Activated CD8-positive, alpha-beta memory T cell treated with anti-CD3 and anti-CD28 coated beads for 48 hours (primary cell): ENCODE data around the gene ADCY5.

Experiments used
- DNase-seq, 3 experiments: peaks; one replicate each; pipeline ENCODE4 v3.0.0-alpha.2; 2020; ENCODE audit warnings: low read depth in 2 of 3, low spot score in 2 of 3

Gene ADCY5

DNA sequence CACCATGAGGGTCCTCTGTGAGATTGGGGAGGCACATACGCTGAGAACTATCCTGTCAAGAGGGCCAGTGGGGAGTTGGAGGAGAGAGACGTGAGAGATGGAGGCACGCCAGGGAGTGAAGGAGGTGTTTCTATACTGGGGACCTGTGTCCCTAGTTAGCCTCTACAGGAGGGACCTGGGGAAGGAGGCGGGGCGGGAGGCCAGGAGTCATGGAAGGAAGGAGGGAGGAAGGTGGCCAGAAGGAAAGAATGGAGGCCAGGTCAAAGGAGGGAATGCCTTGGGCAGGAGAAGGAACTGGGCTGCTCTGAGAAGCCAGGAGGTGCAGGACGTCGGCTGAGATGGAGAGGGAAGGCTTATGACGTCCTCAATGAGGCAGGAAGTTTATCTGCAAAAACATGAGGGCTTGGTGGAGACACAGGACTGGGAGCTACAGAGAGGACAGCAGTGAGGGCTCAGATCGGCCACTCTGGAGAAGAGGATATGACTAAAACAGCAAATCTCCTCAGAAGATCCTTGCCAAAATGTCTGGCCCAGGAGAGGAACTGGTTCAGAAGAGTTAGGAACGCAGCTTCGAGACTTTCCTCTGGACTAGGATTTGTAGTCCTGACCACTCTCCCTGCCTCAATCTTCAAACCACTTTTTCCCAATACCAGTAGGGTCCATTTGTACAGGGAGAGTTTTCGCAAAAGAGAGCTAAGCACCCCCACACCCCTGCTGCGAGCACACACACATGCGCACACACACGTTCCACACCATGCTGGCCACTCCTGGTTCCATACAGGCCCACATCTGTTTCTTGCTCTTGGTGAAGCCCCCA is 59.9 kb downstream of the ADCY5 start:
- DNase-seq: no peak

DNA sequence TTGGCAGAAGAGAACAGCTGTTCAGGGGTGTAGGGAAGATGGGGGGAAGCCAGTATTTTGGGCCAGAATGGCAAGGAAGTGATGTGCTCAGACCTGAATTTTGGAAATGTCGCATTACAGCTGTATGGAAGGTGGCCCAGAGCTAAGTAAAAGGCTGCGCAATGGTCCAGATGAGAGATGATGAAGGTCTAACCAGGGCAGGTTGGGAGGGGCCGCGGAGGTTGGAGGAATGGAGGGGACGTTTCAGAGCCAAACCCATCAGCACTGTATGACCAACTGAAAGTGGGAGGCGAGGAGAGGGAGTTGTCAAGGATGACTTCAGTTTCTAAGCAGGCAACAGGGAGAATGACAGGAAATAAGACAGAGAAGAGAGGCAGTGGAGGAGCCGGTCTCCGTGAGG is 60.8 kb downstream of the ADCY5 start:
- DNase-seq: no peak

DNA sequence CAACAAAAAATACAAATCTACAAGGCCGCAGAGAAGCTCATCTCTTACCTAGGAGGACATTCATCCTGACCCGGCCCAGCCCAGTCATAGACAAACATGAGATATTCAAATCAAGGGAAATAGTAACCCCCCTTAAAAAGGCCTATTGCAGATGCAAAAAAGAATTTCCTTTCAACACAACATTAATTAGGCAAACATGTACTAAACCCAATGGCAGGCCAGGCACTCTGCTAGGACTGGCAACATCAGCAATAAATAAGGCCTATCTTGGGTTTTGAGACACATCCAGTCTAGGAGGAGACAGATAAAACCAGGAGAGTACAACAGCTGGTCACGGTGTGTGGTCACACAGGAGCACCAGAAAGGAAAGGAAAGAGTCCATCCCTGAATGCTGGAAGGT is 61.4 kb downstream of the ADCY5 start:
- no peak for DNase-seq

DNA sequence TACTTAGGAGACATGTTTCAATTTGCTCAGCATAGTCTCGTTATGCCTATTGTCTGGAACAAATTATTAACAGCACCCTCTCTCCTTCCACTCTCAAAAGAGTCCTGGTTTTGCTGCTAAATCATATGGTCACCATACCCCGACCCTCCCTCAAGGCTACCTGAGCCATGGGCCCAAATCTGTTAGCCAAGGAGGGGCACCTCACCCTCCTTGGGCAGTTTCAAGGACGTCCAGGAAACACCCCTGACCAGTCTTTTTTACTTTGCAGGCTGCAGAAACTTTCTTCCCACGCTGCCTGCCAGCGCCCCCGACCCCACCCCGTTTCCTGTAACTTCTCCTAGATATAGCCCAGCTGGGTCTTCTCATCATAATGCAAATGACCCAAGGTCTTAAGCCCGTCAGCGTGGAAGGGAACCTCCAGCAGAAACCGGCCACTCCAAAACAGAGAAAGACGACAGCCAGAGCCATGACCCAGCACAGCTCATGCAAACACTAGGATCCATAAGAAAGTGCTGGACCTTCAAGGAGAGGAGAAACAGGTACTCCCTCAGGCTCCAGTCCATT is 62.3 kb downstream of the ADCY5 start:
- no peak for DNase-seq

DNA sequence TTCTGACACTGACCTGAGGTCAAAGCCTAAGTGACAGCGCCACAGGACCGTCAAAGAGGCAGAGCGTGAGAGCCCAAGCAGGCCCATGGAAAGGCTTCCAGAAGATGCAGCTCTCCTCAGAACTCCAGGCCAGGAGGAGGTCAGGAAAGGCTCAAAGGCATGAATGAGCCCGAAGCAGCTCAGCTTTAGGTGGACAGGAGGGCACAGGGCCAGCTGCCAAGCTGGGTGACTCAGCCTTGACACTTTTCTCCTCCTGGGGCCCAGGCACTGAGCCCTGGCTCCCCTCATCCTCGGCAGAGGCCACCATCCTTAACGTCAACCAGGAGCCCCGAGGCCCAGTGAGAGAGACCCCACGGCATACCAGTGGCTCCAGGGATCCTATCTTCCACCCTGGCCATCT is 62.9 kb downstream of the ADCY5 start:
- DNase-seq: no peak

DNA sequence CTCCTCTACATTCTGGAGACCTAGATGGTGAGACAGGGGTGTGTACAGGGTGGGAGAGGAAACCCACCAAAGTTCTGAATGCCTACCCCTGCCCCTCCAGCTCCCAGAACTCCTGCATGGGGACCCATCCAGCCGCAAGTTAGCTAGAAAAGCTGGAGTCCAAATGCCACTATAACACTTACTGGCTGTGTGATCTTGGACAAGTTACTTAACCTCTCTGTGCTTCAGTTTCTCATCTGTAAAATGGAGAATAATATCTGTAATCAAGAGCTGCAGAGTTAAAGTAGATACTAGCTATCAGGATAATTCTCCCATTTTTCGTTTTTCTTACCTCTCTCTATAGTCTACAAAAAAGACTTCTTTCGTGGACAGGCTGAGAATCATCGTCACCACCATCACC is 63.4 kb downstream of the ADCY5 start:
- DNase-seq: no peak

DNA sequence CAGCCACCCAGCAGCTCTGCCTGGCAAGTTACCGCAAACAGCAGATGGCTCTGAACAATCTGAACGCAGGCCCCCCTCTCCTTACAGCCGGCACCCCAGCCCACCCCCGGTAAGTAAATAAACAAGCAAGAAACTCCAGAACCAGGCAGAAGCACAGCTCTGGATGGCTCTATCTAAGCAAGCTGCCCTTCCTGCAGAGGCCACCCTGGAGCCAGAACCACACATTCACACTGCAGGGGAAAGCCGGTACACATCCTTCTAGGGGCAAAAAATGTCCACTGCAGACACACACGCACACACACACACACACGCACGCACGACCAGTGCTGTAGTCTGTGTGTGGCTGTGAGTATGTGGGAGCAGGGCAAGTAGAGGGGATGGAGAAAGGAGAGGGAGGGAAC is 63.9 kb downstream of the ADCY5 start:
- DNase-seq: no peak

DNA sequence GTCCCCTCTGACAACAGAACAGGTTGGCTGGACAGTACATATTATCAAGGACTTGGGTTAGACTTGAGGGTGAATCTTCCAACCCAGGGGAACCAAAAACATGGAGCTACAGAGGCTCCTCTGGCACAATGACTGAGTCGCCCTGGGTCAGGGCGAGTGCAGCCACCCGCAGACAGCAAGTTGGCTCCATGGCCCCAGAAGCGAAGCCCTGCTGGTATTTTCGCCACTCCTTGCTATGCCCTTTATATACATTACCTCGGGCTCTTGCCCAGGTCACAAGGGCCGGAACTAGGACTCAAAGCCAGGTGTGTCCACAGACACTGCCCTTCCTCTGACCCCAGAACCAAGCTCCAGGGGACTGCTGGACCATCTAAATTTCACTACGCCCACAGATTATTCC is 64.6 kb downstream of the ADCY5 start:
- no peak for DNase-seq

DNA sequence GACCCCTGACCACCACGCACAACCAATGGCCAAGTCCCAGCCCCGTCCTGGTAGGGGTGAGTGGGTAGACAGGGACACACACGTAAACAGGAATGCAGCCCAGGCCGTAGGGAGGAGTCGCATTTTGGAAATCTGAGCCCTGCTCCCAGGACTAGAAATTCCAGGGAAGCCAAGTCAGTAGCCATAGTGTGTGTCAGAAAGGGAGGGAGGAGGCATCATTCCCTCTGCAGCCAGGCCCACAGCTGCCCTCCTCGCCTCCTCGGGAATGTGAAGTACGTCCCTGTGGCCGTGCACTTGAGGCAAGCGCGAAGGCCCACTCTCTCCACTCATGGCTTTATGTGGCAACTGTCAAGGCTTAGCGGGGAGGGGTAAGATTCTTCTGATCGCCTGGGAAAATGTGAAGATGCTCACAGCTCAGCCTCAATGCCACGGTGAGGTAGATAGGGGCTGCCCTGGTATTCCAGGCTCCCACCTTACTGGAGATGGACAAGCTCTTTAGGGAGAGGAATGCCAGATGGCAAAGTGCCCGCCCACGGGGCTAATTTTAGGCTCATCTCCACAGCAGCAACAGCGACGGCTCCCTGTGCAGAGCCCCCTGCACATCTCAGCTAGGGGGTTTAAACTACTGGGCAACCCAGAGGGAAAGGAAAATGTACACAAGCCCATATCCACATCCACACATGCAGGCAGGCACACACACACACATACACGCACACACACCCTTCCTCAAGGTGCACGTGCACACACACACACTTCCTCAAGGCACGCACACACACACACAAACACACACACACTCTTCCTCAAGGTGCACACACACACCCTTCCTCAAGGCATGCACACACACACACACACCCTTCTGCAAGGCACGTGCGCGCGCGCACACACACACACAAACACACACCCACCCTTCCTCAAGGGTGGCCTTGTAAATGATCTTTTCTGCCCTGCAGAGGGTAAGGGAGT is 65.5 kb downstream of the ADCY5 start:
- no peak for DNase-seq

DNA sequence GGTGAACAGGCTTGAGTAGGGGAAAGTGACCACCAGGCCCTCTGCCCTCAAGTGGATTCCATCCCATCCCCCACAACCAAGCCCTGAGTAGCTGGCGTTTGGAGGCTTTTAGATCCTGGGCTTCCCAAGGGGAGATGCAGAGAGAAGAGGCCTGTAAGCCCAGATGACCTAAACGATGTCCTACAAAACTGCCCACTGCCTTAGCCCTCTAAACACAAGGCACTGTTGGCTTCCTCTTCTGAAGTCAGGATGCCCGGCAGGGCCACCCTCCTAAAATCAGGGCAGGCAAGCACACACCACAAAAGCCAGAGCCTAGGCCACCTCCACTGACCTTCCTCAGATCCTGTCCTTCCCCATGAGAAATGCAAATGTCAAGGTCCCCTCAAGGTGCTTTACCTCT is 68.6 kb downstream of the ADCY5 start:
- DNase-seq: no peak

DNA sequence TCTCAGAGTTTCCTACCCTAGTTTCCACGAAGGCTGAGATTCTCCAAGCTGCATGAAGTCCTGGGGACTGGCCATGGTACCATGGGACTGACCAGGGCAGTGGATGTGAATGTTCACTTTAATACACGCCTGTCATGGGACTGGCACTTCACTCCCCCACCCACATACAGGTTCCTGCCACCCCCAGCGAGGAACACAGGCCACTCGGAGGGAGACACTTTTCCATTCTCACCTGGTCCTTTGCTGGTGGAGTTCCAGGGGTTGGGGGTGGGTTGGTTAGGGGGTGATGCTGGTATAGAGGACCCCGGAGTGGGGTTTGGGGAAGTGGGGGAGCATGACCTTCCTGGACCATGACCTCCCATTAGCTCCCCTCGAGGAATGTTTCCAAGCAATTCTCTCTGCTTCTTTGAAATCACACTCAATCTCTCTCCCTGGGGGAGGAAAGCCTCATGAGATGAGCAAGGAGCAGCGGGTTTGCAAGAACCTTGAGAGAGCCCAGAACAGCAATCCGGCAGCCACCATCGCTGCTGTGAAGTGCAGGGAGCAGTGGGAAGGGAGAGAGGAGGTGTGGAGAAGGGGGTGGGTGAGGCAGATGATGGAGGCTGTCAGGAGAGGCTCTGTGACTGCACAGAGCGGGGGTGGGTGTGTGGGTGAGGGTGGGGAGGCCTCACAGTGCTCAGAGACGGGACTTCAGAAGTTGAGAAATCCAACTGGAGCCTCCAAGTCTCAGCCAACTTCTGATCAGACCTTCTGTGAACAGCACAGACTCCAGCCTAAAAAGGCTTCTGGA is 69.7 kb downstream of the ADCY5 start:
- DNase-seq: no peak

DNA sequence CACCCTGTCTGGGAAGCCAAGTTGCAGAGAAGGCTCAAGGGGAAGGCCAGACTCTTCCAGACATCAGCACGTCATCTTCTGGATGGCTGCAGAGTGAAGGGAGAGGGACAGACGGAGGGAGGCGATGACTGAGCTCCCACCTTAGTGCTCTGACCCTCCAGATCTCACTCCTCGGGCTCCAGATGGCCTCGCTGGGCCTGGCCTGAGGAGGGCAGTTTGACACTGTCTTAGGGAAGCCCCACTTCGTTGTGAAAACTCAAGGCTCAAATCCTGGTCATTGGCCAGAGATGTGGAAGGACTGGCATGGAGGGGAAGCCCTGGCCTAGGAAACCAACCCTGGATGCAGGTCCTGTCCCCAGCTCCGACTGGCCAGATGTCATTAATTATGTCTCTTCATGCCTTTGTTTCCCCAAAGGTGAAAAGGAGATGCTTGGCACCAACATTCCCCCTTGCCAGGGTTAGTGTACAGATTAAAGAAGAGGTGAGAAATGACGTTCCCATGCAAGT is 70.4 kb downstream of the ADCY5 start:
- no peak for DNase-seq

DNA sequence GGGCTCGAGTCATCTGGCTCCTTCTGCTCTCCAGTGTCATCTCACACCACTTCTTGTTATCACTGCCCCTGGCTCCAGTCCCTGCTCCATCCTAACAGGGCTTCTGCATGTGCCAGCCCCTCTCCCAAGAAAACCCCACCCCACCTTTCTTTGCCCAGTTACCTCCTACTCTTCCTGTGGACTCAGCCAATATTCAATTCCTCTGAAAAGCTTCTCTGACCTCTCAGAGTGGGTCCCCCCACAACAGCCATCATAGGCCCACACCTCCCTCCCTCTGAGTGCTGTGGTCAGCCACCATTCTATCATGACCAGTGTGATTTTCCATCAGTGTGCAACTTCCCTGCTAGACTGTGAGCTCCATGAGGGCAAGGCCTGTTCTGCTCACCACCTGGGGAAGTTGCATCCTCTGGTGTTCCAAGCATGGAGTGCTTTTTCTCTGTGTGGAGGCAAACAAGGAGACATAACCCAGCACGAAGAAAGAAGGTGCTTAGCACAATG is 71.6 kb downstream of the ADCY5 start:
- no peak for DNase-seq

DNA sequence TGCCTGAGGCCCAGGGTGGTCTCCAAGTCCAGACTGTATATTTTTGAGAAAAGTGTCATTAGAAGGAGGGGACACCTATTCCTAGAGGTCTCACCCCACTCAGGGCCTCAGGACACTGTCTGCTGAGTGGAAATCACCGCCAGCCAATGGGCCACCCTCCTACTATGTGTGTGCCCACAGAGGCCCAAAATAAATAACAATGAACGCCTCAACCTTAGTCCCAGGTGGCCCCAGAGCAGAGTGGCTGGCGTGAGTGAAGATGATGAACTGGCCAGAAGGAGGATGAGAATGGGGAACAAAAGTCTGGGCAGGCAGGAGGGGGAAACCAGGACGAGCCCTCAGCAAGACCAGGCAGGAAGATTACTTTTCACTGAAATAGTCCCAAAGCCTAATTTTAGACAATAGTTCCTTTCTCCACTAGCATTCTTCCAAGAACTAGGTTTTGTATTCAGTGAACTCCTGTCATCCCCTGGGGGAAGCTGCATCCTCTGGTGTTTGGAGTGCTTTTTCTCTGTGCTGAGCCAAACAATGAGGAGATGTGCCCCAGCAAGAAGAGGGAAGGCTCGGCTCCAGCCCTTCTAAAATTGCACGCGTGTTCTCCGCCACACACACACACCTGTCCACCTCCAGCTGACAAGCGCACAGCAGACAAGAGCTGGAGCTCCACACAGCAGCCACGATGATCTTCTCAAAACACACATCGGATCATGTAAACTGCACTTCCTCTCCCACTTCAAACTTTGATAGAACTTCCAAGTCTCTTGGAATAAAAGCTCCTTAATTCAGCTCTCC is 72.2 kb downstream of the ADCY5 start:
- no peak for DNase-seq

DNA sequence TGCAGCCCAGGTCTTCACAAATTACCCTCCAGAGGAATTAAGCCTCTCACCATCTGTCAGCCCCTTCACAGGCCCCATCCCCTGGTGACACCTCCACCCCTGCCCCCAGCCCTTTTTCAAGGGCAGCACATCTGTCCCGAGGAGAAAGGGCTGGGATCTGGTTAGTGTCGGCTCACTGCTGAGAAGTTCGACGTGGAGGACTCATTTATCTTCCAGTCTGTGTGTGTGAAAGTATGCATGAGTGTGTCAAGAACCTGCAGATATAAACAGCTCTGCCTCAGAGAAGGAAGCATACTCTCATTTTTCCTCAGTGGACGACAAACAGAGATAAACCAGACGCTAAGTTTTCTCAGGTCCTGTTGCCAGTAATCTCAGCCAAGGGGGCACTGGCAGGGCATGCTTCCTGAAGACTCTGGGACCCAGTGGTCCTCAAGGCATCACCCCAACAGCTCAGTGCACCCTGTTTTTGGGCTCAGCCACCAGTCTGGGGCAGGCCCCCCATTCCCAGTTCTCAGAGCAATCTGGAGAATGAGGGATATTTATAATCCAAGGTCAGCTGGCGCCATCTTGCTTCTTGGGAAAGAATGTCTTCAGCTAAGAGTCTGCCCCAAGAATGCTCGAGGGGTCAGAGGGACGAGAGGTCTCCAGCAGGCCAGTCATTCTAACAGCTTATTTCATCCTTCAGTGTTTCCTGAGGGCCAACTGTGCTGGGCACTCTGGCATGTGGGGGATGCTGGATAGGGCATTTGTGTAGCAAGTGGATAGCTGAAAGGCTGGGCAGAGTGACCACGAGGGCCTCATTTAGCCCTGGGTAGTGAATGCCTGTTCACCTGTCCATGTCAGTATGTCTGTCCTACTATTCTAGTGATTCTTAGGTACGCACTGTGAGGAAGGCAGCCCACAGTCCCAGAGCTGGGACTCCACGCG is 73.6 kb downstream of the ADCY5 start:
- DNase-seq: no peak

DNA sequence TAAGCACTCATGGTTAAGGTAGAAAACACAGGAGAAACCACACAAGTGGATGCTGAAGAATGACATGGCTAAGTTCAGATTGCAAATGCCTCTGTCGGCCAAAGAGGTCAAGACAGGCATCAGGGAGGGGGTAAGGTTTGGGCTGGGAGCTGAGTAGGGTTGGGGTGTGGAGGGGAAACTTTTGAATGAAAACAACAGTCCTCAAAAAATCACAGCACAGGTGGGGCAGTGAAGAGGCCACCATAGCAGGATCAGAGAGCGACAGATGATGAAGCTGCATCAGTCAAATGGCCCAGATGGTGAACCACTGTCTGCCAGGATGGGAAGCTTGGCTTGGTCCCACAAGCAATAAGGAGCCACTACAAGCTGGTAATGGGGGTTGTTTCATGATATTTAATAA is 74.9 kb downstream of the ADCY5 start:
- no peak for DNase-seq

DNA sequence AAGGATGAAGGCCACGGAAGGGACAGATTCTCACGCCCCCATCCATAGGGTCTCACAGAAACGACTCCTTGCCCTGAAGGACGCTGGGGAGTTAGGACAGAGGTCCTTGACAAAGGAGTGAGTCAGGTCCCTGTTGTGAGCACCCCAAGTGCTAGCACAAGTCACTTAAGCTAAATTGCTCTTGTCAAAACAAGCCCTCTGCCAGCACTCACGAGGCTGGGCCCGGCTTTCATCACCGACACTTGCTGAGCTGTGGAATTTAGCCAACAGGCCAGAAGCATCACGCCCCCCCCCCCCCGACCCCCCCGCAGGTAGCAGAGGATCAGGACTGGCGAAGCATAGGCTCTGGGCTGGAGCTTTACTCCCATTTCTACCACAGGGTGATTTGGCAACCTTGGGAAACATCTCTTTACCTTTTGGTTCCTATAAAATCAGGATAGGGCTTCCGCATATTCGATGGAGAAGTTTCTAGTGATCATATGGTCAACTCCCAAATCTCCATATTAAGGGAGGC is 75.4 kb downstream of the ADCY5 start:
- DNase-seq: no peak

DNA sequence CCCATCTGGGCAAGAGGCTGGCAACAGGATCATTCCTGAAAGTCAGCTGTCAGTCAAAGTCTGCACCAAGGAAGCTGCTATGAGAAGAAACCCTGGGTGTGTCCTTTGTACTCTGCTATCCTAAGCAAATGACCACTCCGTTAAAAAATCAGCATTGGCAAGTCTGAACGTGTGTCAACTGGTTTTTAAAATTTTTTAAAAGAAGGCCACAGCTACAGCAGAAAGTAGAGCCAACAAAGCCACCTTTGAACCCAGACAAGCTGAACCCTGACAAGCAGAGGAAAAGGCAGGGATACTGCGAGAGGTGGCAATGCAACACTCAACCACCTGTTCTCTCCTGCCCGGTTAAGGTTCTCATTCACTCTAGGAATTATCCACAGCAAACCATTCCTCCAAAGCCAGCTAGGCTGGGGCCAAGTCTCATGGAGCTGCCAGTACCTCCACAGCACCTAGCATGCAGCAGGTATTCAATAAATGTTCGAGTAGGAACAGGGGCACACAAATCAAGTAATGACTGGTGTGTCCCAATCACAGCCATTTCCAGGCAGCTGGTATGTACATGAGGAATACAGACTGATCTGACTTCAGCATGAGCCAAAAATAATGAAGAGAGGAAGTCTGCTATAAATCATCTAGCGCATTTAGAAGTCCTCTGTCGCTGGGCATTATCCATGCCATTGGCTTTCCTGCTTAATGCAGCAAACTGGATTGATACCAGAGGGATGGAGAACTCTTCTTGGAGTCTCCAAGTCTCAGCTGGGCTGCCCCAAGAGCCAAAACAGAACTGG is 76.0 kb downstream of the ADCY5 start:
- no peak for DNase-seq
